Large intestine (tissue), 3 donors: ENCODE measurements around the gene IL17RB. TPM values are rescaled to one million over a fixed set of nuclear protein-coding genes. Genes with fewer than 3 reads are reported as not detected.

Experiments used
- DNase-seq, 2 donors: peaks; one replicate each; pipeline versions ENCODE4 v3.0.0 to v3.0.0-alpha.2; 2013
- H3K27ac ChIP-seq: one replicate; pipeline ENCODE4 v1.5.1; 2013; ENCODE audit warnings: low read length
- H3K27me3 ChIP-seq: 2 replicates; pipeline ENCODE4 v1.6.1; 2013; ENCODE audit warnings: low read length; ENCODE audit not compliant: control insufficient read depth, insufficient read depth
- H3K36me3 ChIP-seq: 2 replicates; pipeline ENCODE4 v1.6.1; 2013; ENCODE audit warnings: low read length; ENCODE audit not compliant: control insufficient read depth, insufficient read depth
- H3K4me1 ChIP-seq: one replicate; pipeline ENCODE4 v1.6.1; 2013; ENCODE audit warnings: low read length; ENCODE audit not compliant: control insufficient read depth, insufficient read depth
- H3K4me3 ChIP-seq: one replicate; pipeline ENCODE4 v1.5.1; 2013; ENCODE audit warnings: low read length
- H3K9me3 ChIP-seq: one replicate; pipeline ENCODE4 v1.6.1; 2013; ENCODE audit warnings: mild to moderate bottlenecking, low read depth, low read length, moderate library complexity; ENCODE audit not compliant: control insufficient read depth
- WGBS: methylation state at CpG from one replicate; pipeline ENCODE4 v1.1.5; 2013; ENCODE audit warnings: low lambda C conversion rate; ENCODE audit not compliant: insufficient coverage; 5-methylcytosine and 5-hydroxymethylcytosine counted together
- polyA plus RNA-seq: library from polyadenylated mRNA; unstranded; fragments of 120-200 nt; gene quantifications from one replicate; pipeline ENCODE4 v1.2.1, GENCODE V29; 2013

Gene IL17RB
- polyA plus RNA-seq, 1 donor = 13.3 TPM

- H3K36me3 ChIP-seq = peaks cover 32% of the 10 kb centered on the region
- DNase-seq = no peak
- H3K4me1 ChIP-seq = no peaks in the 10 kb centered on the region
- no CpG with 5 or more reads among the region's 7 CpGs for WGBS
- no peaks in the 10 kb centered on the region for H3K9me3 ChIP-seq
- H3K27ac ChIP-seq = no peak overlapping the region
- H3K27me3 ChIP-seq = no peaks in the 10 kb centered on the region
- H3K4me3 ChIP-seq = no peak overlapping the region
These were observed 11.9 kb downstream of the IL17RB start for GRCh38 chr3:53858096-53858741.

- no peaks in the 10 kb centered on the region for H3K27me3 ChIP-seq
- peaks cover 41% of the 10 kb centered on the region for H3K36me3 ChIP-seq
- no peak overlapping the region for H3K27ac ChIP-seq
- DNase-seq = no peak
- H3K4me3 ChIP-seq = no peak overlapping the region
- H3K9me3 ChIP-seq = no peaks in the 10 kb centered on the region
- no peaks in the 10 kb centered on the region for H3K4me1 ChIP-seq
- WGBS = no CpG with 5 or more reads among the region's 6 CpGs
These were observed 12.8 kb downstream of the IL17RB start for GRCh38 chr3:53859178-53859577.

GRCh38 chr3:53860196-53860595 lies 13.8 kb downstream of the IL17RB start:
- WGBS = 100% methylated on average over 1 of the region's 4 CpGs
- no peaks in the 10 kb centered on the region for H3K9me3 ChIP-seq
- no peak for DNase-seq
- H3K4me1 ChIP-seq = no peaks in the 10 kb centered on the region
- H3K4me3 ChIP-seq = no peak overlapping the region
- peaks cover 50% of the 10 kb centered on the region for H3K36me3 ChIP-seq
- H3K27me3 ChIP-seq = no peaks in the 10 kb centered on the region
- H3K27ac ChIP-seq = no peak overlapping the region

GRCh38 chr3:53862241-53862640 lies 15.9 kb downstream of the IL17RB start:
- peaks cover 57% of the 10 kb centered on the region for H3K36me3 ChIP-seq
- DNase-seq = no peak

GRCh38 chr3:53863145-53863544 lies 16.8 kb downstream of the IL17RB start:
- no peaks in the 10 kb centered on the region for H3K4me1 ChIP-seq
- no peaks in the 10 kb centered on the region for H3K9me3 ChIP-seq
- H3K4me3 ChIP-seq = no peak overlapping the region
- no peaks in the 10 kb centered on the region for H3K27me3 ChIP-seq
- peaks cover 64% of the 10 kb centered on the region for H3K36me3 ChIP-seq
- no peak for DNase-seq
- 50% methylated on average over 1 of the region's 1 CpG for WGBS
- no peak overlapping the region for H3K27ac ChIP-seq

More at GRCh38 chr3:53862241-53862640, 15.9 kb downstream of the IL17RB start:
- no peaks in the 10 kb centered on the region for H3K9me3 ChIP-seq
- no peak overlapping the region for H3K4me3 ChIP-seq
- WGBS = 100% methylated on average over 1 of the region's 3 CpGs
- H3K27me3 ChIP-seq = no peaks in the 10 kb centered on the region
- H3K4me1 ChIP-seq = no peaks in the 10 kb centered on the region
- H3K27ac ChIP-seq = no peak overlapping the region

- Histone ChIP-seq H3K36me3 (peaks cover 71% of the 10 kb centered on the region), H3K9me3 (no peaks in the 10 kb centered on the region), H3K4me1 (no peaks in the 10 kb centered on the region), H3K27ac (no peak overlapping the region), H3K4me3 (no peak overlapping the region), H3K27me3 (no peaks in the 10 kb centered on the region)
- no CpG with 5 or more reads among the region's 5 CpGs for WGBS
- no peak for DNase-seq
These were observed 19.5 kb downstream of the IL17RB start for GRCh38 chr3:53865732-53866499.

GRCh38 chr3:53880396-53881345 lies 34.3 kb downstream of the IL17RB start:
- H3K4me1 ChIP-seq = peaks cover 8% of the 10 kb centered on the region
- peak in 1 of 2 donors; percentile 19 for DNase-seq
- H3K27me3 ChIP-seq = no peaks in the 10 kb centered on the region
- H3K27ac ChIP-seq = peak overlapping the region; percentile 87
- peaks cover 40% of the 10 kb centered on the region for H3K36me3 ChIP-seq
- 60% methylated on average over 1 of the region's 10 CpGs for WGBS
- H3K9me3 ChIP-seq = no peaks in the 10 kb centered on the region
- H3K4me3 ChIP-seq = peak overlapping the region; percentile 87

GRCh38 chr3:53881691-53882593 lies 35.6 kb downstream of the IL17RB start, which contains the start of gene ACTR8:
Gene ACTR8, minus strand, starts transcription at chr3:53882152. Its CDS starts 51 bp downstream, at chr3:53882101.
- peak; percentile 81 to 94 for DNase-seq

GRCh38 chr3:53883008-53883407 lies 36.6 kb downstream of the IL17RB start:
- no peaks in the 10 kb centered on the region for H3K27me3 ChIP-seq
- H3K9me3 ChIP-seq = no peaks in the 10 kb centered on the region
- peaks cover 8% of the 10 kb centered on the region for H3K4me1 ChIP-seq
- H3K36me3 ChIP-seq = peaks cover 29% of the 10 kb centered on the region
- DNase-seq = no peak
- H3K27ac ChIP-seq = no peak overlapping the region
- H3K4me3 ChIP-seq = no peak overlapping the region
- no CpG with 5 or more reads among the region's 4 CpGs for WGBS

More at GRCh38 chr3:53881691-53882593, 35.6 kb downstream of the IL17RB start, which contains the start of gene ACTR8:
- 0% methylated on average over 1 of the region's 65 CpGs for WGBS
- Histone ChIP-seq H3K4me1 (peaks cover 8% of the 10 kb centered on the region), H3K27ac (peak within 1 kb of the TSS; percentile 87), H3K4me3 (peak within 1 kb of the TSS; percentile 87), H3K9me3 (no peaks in the 10 kb centered on the region), H3K36me3 (peaks cover 37% of the 10 kb centered on the region), H3K27me3 (no peaks in the 10 kb centered on the region)
